Activated CD4-positive, alpha-beta T cell treated with anti-CD3 and anti-CD28 coated beads, Interleukin-2, amount 50 U/mL, for 16 hours (primary cell): ENCODE measurements around the gene SH2D4B.
"Not testable (repeated sequence)": the region's sequence is repeated elsewhere in the genome, so short reads cannot be mapped to it uniquely, and the experiment has no call there.

Experiments
- DNase-seq: peaks from one replicate; pipeline ENCODE4 v3.0.0-alpha.2; 2020

The SH2D4B gene

GRCh38 chr10:80526218-80526617 lies 11.5 kb upstream of the SH2D4B start:
- no peak for DNase-seq

- no peak for DNase-seq
These were observed 11.0 kb upstream of the SH2D4B start for GRCh38 chr10:80526742-80527141.

- no peak for DNase-seq
These were observed 9.5 kb upstream of the SH2D4B start for GRCh38 chr10:80528185-80528700.

- no peak for DNase-seq
These were observed 8.8 kb upstream of the SH2D4B start for GRCh38 chr10:80528901-80529300.

- DNase-seq: no peak
These were observed 8.1 kb upstream of the SH2D4B start for GRCh38 chr10:80529604-80530003.

GRCh38 chr10:80530251-80530650 lies 7.5 kb upstream of the SH2D4B start:
- peak; percentile 48 for DNase-seq

GRCh38 chr10:80530816-80531215 lies 6.9 kb upstream of the SH2D4B start:
- DNase-seq: no peak

GRCh38 chr10:80532571-80532970 lies 5.1 kb upstream of the SH2D4B start:
- DNase-seq: no peak

GRCh38 chr10:80534059-80534458 lies 3.6 kb upstream of the SH2D4B start:
- not testable (repeated sequence) for DNase-seq

GRCh38 chr10:80534646-80535045 lies 3.1 kb upstream of the SH2D4B start:
- not testable (repeated sequence) for DNase-seq

GRCh38 chr10:80535671-80536360 lies 1.9 kb upstream of the SH2D4B start:
- DNase-seq: peak; percentile 84

GRCh38 chr10:80536361-80536835 lies 1.3 kb upstream of the SH2D4B start:
- DNase-seq: no peak

GRCh38 chr10:80537086-80537735 lies 491 bp upstream of the SH2D4B start:
- DNase-seq: no peak

- DNase-seq: no peak
These were observed 931 bp downstream of the SH2D4B start for GRCh38 chr10:80538481-80539185.

GRCh38 chr10:80539421-80540031 lies 1.8 kb downstream of the SH2D4B start:
- no peak for DNase-seq

- no peak for DNase-seq
These were observed 2.4 kb downstream of the SH2D4B start for GRCh38 chr10:80540136-80540535.

GRCh38 chr10:80540618-80540980 lies 2.9 kb downstream of the SH2D4B start:
- DNase-seq: no peak

- peak; percentile 28 for DNase-seq
These were observed 3.5 kb downstream of the SH2D4B start for GRCh38 chr10:80540981-80541750.

- no peak for DNase-seq
These were observed 4.4 kb downstream of the SH2D4B start for GRCh38 chr10:80542053-80542452.

- DNase-seq: no peak
These were observed 5.1 kb downstream of the SH2D4B start for GRCh38 chr10:80542652-80543318.

GRCh38 chr10:80543319-80543672 lies 5.6 kb downstream of the SH2D4B start:
- DNase-seq: not testable (repeated sequence)
